OCI-LY3 (cell line): ENCODE data around the gene NRXN3.

Experiments used
- CTCF ChIP-seq: fragments of 200-600, 300-600 bp; sonication (generic); IDR thresholded peaks from 2 replicates; pipeline ENCODE4 v1.5.1; 2014; ENCODE audit warnings: antibody characterized with exemption, low read length, low read depth
- EZH2phosphoT487 ChIP-seq: fragments of 200-600 bp; shearing (Covaris generic); IDR thresholded peaks from 2 replicates; pipeline ENCODE4 v1.6.1; 2018; ENCODE audit warnings: antibody characterized with exemption, mixed run types, low read depth

DNA sequence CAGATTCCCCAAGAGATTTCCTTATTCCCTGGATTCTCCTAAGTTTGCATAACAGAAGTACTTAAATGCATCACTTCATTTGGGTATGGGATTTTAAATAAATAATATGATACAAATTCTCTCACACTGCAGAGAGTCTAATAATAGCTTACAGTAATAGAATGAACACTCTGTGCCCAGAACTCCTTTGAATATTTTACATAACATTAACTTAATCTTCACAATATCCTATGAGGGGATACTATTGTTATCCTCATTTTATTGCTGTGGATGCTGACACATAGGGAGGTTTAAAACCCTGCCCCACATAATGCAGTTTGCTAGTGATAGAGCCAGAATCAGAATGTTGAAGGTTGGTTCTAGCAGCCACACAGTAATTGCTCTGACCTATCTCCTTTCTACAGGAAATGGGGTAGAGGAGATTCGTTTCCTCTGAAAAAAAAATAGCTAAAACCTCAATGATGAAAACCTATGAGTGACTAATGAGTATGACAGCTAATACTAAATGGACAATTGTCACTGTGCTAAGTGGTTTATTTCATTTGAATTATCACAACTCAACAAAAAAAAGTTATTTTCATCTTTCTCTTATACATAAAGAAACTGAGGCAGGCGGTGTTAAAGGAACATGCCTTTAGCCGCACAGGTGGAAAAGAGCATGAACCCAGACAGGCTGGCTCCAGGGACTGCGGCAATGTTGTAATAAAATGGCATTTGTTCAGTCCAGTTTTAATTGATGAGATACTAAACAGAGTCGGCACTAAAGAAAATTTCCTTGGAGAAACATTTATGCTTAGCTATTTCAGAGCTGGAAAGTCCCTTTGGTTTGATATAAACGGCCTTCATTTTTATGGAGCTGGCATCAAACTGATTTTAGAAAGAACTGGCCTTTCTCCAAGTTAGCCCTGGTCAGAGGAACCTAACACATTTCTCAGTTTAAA, 880.9 kb downstream of the NRXN3 start:
- TF ChIP-seq CTCF (no peak), EZH2phosphoT487 (no peak)
